ENCODE results near the gene CHML.

The CHML gene

DNA sequence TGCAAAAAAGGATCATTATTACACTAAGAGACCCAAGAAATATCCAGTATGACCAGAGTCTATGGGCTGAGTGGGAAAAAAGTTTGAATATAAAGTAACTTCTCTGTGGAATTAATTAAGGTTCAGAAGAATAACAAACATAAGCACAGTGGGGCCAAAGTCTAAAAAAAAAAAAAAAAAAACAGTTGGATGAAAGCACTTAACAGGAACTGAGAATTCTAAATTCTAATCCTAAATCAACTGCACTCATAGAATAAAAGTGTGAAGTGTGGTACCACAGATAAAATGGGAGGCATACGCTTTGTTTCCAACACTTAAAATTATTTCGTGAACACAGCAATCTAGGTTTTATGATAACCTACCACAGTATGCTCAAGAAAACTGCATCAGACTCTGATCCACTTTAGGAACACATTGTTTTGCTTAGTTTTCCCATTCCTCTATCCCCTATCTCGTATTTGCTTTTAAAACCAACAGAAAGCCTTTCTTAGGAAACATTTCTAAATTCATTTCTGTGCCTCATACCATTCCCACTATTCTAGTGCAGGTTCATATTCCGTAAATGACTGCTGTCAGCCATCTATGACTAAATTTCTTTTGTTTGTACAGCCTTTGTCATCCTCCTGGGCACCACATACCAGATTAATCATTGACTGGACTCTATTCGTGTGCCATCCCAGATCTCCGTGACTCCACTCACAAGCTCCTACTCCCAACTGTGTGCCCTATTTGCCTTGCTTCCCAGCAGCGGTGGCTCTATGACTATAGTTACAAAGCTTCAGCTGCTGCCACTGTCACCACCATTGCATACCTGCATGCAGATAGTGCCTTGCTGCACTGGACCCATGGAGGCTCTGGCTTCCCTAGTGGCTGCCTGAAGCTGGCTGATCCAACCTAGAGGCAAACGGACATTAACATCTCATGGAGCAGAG lies 24.9 kb downstream of the CHML start:
- Histone ChIP-seq H3K4me1 (ENCODE audit: insufficient read depth, low read length) (no peaks in the 10 kb centered on the region; the same call in 1 of the 2 replicates), H3K27me3 (ENCODE audit: insufficient read depth, low read length) (no peaks in the 10 kb centered on the region), H3K9me3 (ENCODE audit: insufficient read depth, low read depth, low read length) (no peaks in the 10 kb centered on the region), H3K36me3 (ENCODE audit: insufficient read depth, low read length) (no peaks in the 10 kb centered on the region), H3K27ac (ENCODE audit: low read depth, low read length) (no peak overlapping the region), H3K4me3 (ENCODE audit: low read length) (no peak overlapping the region), H3K9ac (ENCODE audit: low read depth, low read length) (no peak overlapping the region)
- WGBS: 87% methylated on average over 8 of the region's 8 CpGs

DNA sequence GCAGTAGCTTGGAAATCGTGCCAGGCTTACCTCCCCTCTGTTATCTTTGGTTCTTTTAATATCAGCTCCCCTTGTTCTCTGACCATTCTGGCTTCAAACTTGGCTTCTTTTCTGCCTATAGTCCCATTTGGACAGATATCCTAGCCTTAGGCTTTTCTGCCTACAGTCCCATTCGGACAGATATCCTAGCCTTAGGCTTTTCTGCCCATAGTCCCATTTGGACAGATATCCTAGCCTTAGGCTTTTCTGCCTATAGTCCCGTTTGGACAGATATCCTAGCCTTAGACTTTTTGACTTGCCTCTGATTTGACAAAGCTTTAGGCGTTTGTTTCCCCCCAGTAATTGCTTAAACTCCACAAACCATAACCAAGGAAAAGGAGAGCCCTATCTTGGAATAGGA lies 25.6 kb downstream of the CHML start:
- Histone ChIP-seq H3K9me3 (ENCODE audit: insufficient read depth, low read depth, low read length) (no peaks in the 10 kb centered on the region), H3K27ac (ENCODE audit: low read depth, low read length) (no peak overlapping the region), H3K27me3 (ENCODE audit: insufficient read depth, low read length) (no peaks in the 10 kb centered on the region), H3K9ac (ENCODE audit: low read depth, low read length) (no peak overlapping the region), H3K36me3 (ENCODE audit: insufficient read depth, low read length) (no peaks in the 10 kb centered on the region), H3K4me3 (ENCODE audit: low read length) (no peak overlapping the region), H3K4me1 (ENCODE audit: insufficient read depth, low read length) (no peaks in the 10 kb centered on the region; the same call in 1 of the 2 replicates)
- WGBS: 80% methylated on average over 4 of the region's 4 CpGs

DNA sequence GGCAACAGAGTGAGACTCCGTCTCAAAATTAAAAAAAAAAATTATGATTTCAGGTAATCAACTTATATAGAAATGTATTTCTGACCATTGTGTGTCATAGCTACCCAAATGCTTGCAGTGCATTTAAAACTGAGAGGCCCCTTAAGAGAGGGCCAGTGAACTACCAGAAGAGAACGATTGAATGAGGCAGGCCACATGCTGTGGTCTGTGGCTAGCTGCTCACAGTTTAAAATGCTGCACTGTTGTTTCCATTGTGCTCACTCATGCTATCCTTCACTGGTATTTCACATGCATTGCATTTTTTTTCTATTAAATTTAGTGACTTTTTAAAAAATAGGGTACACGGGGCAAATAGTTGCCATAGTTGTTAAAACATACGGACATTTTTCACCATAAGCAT lies 26.0 kb downstream of the CHML start:
- Histone ChIP-seq H3K4me3 (ENCODE audit: low read length) (no peak overlapping the region), H3K9ac (ENCODE audit: low read depth, low read length) (no peak overlapping the region), H3K9me3 (ENCODE audit: insufficient read depth, low read depth, low read length) (no peaks in the 10 kb centered on the region), H3K27ac (ENCODE audit: low read depth, low read length) (no peak overlapping the region), H3K36me3 (ENCODE audit: insufficient read depth, low read length) (no peaks in the 10 kb centered on the region), H3K4me1 (ENCODE audit: insufficient read depth, low read length) (no peaks in the 10 kb centered on the region; the same call in 1 of the 2 replicates), H3K27me3 (ENCODE audit: insufficient read depth, low read length) (no peaks in the 10 kb centered on the region)
- 86% methylated on average over 3 of the region's 4 CpGs for WGBS

DNA sequence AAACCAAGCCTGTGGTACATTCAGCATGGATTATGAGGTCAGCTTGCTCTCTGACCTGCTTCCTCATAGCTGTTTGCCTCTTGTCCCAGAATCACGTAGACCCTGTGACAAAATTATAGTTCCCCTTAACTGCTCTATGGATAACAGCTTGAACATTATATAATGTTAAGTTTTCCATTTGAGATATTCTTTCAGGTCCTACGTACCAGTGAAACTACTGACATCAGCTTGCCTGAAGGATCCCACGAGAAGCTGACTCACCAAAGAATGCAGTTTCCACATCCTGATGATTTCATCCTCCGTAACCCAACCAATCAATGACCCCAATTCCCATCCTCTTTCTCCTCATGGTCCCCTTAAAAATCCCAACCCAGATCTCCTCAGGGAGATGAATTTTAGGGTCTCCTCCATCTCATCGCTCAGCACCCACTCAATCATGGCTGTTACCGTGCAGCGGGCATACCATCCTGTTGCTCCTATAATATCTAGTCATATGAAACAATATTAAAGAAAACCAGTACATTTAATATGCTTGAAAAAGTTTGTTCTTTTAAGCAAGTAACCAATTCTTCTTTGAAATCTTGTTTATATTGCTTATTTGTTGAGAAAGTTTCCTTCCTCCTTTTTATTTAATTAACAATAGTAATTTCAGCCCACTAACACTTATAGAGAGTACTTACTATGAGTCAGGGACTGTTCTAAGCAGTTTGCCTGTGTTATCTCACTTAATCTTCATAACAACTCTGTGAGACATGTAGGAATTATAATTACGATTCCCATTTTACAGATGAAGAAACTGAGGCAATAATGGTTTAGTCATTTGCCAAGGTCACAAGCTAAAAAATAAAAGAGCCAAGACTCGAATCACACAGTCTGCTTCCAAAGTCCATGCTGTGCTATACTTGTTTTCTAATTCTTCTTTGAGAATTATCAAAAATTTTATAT lies 27.4 kb downstream of the CHML start:
- no peaks in the 10 kb centered on the region; the same call in 1 of the 2 replicates for H3K4me1 ChIP-seq (ENCODE audit: insufficient read depth, low read length)
- no peaks in the 10 kb centered on the region for H3K27me3 ChIP-seq (ENCODE audit: insufficient read depth, low read length)
- no peak overlapping the region for H3K4me3 ChIP-seq (ENCODE audit: low read length)
- no peak overlapping the region for H3K9ac ChIP-seq (ENCODE audit: low read depth, low read length)
- no peaks in the 10 kb centered on the region for H3K36me3 ChIP-seq (ENCODE audit: insufficient read depth, low read length)
- no peak overlapping the region for H3K27ac ChIP-seq (ENCODE audit: low read depth, low read length)
- no peaks in the 10 kb centered on the region for H3K9me3 ChIP-seq (ENCODE audit: insufficient read depth, low read depth, low read length)
- 93% methylated on average over 9 of the region's 9 CpGs for WGBS

DNA sequence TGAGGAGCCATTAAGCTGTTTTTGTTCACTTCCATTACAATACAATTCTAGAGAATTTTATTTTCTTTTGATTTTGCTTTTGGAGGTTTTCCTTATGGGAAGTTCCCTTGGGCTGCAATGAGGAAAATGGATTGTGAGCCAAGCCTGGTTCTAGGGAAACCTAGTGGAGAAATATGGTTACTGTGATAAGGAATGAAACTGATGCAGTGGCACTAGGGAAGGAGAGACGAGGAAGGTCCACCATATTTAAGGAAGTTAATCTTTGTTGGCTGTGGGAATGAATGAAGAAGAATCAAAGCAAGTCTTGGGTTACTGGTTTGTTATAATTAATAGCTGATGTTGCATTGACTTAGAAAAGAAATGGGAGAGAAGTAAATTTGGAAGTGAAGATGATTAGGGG lies 28.4 kb downstream of the CHML start:
- H3K36me3 ChIP-seq (ENCODE audit: insufficient read depth, low read length): no peaks in the 10 kb centered on the region
- no peaks in the 10 kb centered on the region; the same call in 1 of the 2 replicates for H3K4me1 ChIP-seq (ENCODE audit: insufficient read depth, low read length)
- H3K27me3 ChIP-seq (ENCODE audit: insufficient read depth, low read length): no peaks in the 10 kb centered on the region
- 94% methylated on average over 1 of the region's 1 CpG for WGBS
- H3K27ac ChIP-seq (ENCODE audit: low read depth, low read length): no peak overlapping the region
- H3K9me3 ChIP-seq (ENCODE audit: insufficient read depth, low read depth, low read length): no peaks in the 10 kb centered on the region
- H3K4me3 ChIP-seq (ENCODE audit: low read length): no peak overlapping the region
- H3K9ac ChIP-seq (ENCODE audit: low read depth, low read length): no peak overlapping the region

DNA sequence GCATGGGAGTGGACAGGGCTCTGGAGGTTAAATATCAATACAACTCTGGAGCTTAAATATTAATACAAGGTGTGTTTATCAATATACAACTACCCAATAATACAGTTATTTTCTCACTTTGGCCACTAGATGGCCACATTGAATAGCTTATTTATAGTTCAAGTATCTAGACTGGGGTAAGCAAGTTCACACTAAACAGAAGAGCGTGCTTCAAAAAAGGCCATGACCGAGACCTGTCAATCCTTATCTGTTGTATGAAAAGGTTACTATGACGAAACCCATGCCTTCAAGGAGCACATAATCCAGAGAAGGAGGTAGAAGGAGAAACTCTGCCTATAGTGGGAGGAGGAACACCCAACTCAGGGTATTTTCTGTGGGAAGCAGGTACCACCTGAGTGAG lies 29.1 kb downstream of the CHML start:
- Histone ChIP-seq H3K27me3 (ENCODE audit: insufficient read depth, low read length) (no peaks in the 10 kb centered on the region), H3K9me3 (ENCODE audit: insufficient read depth, low read depth, low read length) (no peaks in the 10 kb centered on the region), H3K4me3 (ENCODE audit: low read length) (no peak overlapping the region), H3K9ac (ENCODE audit: low read depth, low read length) (no peak overlapping the region), H3K27ac (ENCODE audit: low read depth, low read length) (no peak overlapping the region), H3K36me3 (ENCODE audit: insufficient read depth, low read length) (no peaks in the 10 kb centered on the region), H3K4me1 (ENCODE audit: insufficient read depth, low read length) (no peaks in the 10 kb centered on the region; the same call in 1 of the 2 replicates)
- 67% methylated on average over 3 of the region's 3 CpGs for WGBS

DNA sequence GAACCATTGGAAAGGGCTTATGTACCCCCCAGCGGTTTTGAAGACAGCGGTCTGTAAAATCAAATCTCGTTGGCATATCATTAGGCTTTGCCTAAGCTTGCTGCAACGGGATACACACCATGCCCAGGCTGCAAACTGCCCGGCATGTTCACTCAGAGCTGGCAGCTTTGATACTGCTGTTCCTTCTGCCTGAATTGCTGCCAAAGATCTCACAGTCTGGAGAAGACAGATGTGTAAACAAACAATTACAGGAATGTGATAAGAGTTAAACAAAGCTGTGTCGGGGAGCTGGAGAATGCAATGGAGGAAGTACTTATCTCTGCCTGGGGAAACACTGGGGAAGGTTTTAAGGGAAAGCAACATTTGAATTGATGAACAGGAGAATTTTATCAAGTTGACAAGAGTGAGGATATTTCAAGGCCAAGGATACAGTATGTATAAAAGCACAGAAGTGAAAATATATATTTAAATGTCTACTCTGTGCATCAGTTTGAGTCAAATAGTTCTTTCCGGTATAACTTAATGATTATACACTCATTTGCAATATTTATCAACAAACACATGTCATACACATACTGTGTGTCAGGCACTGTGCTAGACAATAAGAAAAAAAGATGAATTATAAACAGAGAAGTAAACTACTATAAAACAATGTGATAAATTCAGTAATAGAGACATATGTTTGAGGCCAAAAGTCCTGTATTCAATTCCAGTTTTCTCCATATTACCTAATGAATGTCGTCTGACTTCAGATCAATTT lies 29.9 kb downstream of the CHML start:
- H3K9me3 ChIP-seq (ENCODE audit: insufficient read depth, low read depth, low read length): no peaks in the 10 kb centered on the region
- no peaks in the 10 kb centered on the region for H3K27me3 ChIP-seq (ENCODE audit: insufficient read depth, low read length)
- no peak overlapping the region for H3K4me3 ChIP-seq (ENCODE audit: low read length)
- no peak overlapping the region for H3K9ac ChIP-seq (ENCODE audit: low read depth, low read length)
- H3K27ac ChIP-seq (ENCODE audit: low read depth, low read length): no peak overlapping the region
- 90% methylated on average over 8 of the region's 8 CpGs for WGBS
- no peaks in the 10 kb centered on the region for H3K36me3 ChIP-seq (ENCODE audit: insufficient read depth, low read length)
- no peaks in the 10 kb centered on the region; the same call in 1 of the 2 replicates for H3K4me1 ChIP-seq (ENCODE audit: insufficient read depth, low read length)

DNA sequence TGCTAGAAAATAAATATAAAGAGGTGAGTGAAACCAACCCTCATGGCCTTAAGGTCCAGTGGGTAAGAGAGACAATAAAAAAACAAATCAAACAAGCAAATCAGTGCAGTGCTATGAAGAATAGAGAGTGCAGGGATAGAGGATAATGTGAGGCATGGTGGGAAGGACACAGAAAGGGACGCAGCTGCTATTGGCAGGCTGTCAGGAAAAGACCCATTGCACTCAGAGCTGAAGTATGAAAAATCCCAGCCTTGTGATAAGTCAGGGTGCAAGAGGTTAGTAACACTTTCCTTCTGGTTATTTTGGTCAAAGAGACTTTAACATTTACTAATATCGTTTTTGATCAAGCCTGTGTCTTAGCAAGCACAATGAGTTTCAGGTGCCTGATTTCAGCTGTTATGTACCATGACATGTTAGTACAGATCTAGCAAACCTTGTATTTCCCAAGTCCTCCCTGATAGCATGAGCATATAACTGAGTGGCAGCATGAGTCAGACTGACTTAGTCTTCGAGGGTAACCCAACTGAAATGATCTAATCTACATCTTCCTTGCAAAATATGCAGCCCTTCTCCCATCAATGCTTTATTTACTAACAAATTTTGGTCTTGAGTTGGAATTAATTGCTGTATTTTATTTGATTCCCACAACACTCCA lies 31.7 kb downstream of the CHML start:
- Histone ChIP-seq H3K9me3 (ENCODE audit: insufficient read depth, low read depth, low read length) (no peaks in the 10 kb centered on the region), H3K27me3 (ENCODE audit: insufficient read depth, low read length) (no peaks in the 10 kb centered on the region), H3K4me1 (ENCODE audit: insufficient read depth, low read length) (no peaks in the 10 kb centered on the region; the same call in 1 of the 2 replicates), H3K9ac (ENCODE audit: low read depth, low read length) (no peak overlapping the region), H3K4me3 (ENCODE audit: low read length) (no peak overlapping the region), H3K27ac (ENCODE audit: low read depth, low read length) (no peak overlapping the region), H3K36me3 (ENCODE audit: insufficient read depth, low read length) (no peaks in the 10 kb centered on the region)
- 94% methylated on average over 3 of the region's 3 CpGs for WGBS

DNA sequence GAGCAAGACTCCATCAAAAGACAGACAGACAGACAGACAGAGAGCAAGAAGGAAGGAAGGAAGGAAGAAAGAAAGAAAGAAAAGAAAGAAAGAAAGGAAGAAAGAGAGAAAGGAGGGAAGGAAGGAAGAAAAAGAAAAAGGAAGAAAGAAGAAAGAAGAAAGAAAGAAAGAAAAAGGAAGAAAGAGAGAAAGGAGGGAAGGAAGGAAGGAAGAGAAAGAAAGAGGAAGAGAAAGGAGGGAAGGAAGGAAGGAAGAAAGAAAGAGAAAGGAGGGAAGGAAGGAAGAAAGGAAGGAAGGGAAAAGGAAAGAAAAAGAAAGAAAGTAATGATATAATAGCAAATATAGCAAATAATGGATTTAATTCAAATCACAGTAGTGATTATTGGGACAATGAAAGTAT lies 32.7 kb downstream of the CHML start:
- Histone ChIP-seq H3K36me3 (ENCODE audit: insufficient read depth, low read length) (no peaks in the 10 kb centered on the region), H3K4me1 (ENCODE audit: insufficient read depth, low read length) (no peaks in the 10 kb centered on the region; the same call in 1 of the 2 replicates), H3K27ac (ENCODE audit: low read depth, low read length) (no peak overlapping the region), H3K27me3 (ENCODE audit: insufficient read depth, low read length) (no peaks in the 10 kb centered on the region), H3K9ac (ENCODE audit: low read depth, low read length) (no peak overlapping the region), H3K4me3 (ENCODE audit: low read length) (no peak overlapping the region), H3K9me3 (ENCODE audit: insufficient read depth, low read depth, low read length) (no peaks in the 10 kb centered on the region)

DNA sequence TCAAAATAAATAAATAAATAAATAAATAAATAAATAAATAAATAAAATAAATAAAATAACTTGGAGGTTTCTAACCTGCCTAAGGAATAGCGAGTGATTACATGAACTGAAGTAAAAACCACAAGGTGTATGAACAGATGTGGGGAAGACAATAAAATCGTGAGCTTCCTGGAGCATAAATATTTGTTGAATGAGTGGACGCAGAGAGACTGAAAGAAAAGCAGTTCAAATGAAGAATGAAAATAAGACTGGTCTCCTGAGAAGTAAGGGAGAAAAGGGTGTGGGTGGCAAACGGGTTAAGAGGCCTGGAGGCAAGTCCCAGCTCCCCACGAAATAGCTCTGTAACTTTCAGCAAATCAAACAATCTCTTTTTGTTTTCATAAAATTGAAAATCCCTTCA lies 33.6 kb downstream of the CHML start:
- no peak overlapping the region for H3K4me3 ChIP-seq (ENCODE audit: low read length)
- no peaks in the 10 kb centered on the region for H3K27me3 ChIP-seq (ENCODE audit: insufficient read depth, low read length)
- H3K27ac ChIP-seq (ENCODE audit: low read depth, low read length): no peak overlapping the region
- no peaks in the 10 kb centered on the region for H3K4me1 ChIP-seq (ENCODE audit: insufficient read depth, low read length)
- no peaks in the 10 kb centered on the region for H3K9me3 ChIP-seq (ENCODE audit: insufficient read depth, low read depth, low read length)
- no peak overlapping the region for H3K9ac ChIP-seq (ENCODE audit: low read depth, low read length)
- WGBS: 94% methylated on average over 5 of the region's 5 CpGs
- H3K36me3 ChIP-seq (ENCODE audit: insufficient read depth, low read length): no peaks in the 10 kb centered on the region

Measured in HUES64 (cell line).